H9 (cell line): ENCODE data around the gene MST1R. TPM values are rescaled to one million over a fixed set of nuclear protein-coding genes. Genes with fewer than 3 reads are reported as not detected.

Experiments
- DNase-seq: peaks from one replicate; pipeline ENCODE4 v3.0.0-alpha.2; 2017
- H2AFZ ChIP-seq: one replicate; pipeline ENCODE4 v1.6.1; 2013; ENCODE audit warnings: mild to moderate bottlenecking, low read length, control low read depth, moderate library complexity
- H2AK5ac ChIP-seq: 2 replicates; pipeline ENCODE4 v1.6.1; 2013; ENCODE audit warnings: low read length, control low read depth, mixed read lengths; ENCODE audit not compliant: insufficient read length
- H2BK120ac ChIP-seq: one replicate; pipeline ENCODE4 v1.6.1; 2013; ENCODE audit warnings: low read depth, mild to moderate bottlenecking, low read length, control low read depth, inconsistent platforms; ENCODE audit not compliant: poor library complexity, severe bottlenecking
- H2BK12ac ChIP-seq: 2 replicates; pipeline ENCODE4 v1.6.1; 2013; ENCODE audit warnings: low read length, control low read depth, mixed read lengths, low read depth; ENCODE audit not compliant: insufficient read length
- H2BK15ac ChIP-seq: 2 replicates; pipeline ENCODE4 v1.6.1; 2013; ENCODE audit warnings: low read depth, low read length, control low read depth
- H2BK20ac ChIP-seq: one replicate; pipeline ENCODE4 v1.6.1; 2013; ENCODE audit warnings: low read depth, mild to moderate bottlenecking, low read length, control low read depth, inconsistent platforms; ENCODE audit not compliant: poor library complexity, severe bottlenecking
- H2BK5ac ChIP-seq: 2 replicates; pipeline ENCODE4 v1.6.1; 2013; ENCODE audit warnings: low read length, control low read depth, mixed read lengths; ENCODE audit not compliant: insufficient read length
- H3K14ac ChIP-seq: 2 replicates; pipeline ENCODE4 v1.6.1; 2013; ENCODE audit warnings: low read length, control low read depth; ENCODE audit not compliant: insufficient read depth
- H3K18ac ChIP-seq: 2 replicates; pipeline ENCODE4 v1.6.1; 2013; ENCODE audit warnings: low read depth, mild to moderate bottlenecking, mixed read lengths, low read length, control low read depth; ENCODE audit not compliant: insufficient read length
- H3K23ac ChIP-seq: 2 replicates; pipeline ENCODE4 v1.6.1; 2013; ENCODE audit warnings: low read length, control low read depth, mixed read lengths, low read depth; ENCODE audit not compliant: insufficient read length
- H3K23me2 ChIP-seq: 2 replicates; pipeline ENCODE4 v1.6.1; 2013; ENCODE audit warnings: low read depth, mild to moderate bottlenecking, mixed read lengths, low read length, control low read depth; ENCODE audit not compliant: insufficient read length, poor library complexity, severe bottlenecking
- H3K27ac ChIP-seq: 2 replicates; pipeline ENCODE4 v1.5.1; 2013; ENCODE audit warnings: low read length, control low read depth, mixed read lengths, low read depth; ENCODE audit not compliant: insufficient read length
- H3K27me3 ChIP-seq: 2 replicates; pipeline ENCODE4 v1.6.1; 2013; ENCODE audit warnings: low read length, control low read depth, inconsistent platforms; ENCODE audit not compliant: insufficient read depth
- H3K4ac ChIP-seq: 2 replicates; pipeline ENCODE4 v1.6.1; 2013; ENCODE audit warnings: low read depth, mild to moderate bottlenecking, control low read depth, inconsistent platforms, low read length, moderate library complexity
- H3K4me1 ChIP-seq: 2 replicates; pipeline ENCODE4 v1.6.1; 2013; ENCODE audit warnings: low read length, control low read depth, inconsistent platforms; ENCODE audit not compliant: insufficient read depth
- H3K4me2 ChIP-seq: 2 replicates; pipeline ENCODE4 v1.6.1; 2013; ENCODE audit warnings: low read length, control low read depth, mixed read lengths; ENCODE audit not compliant: insufficient read length, insufficient read depth
- H3K56ac ChIP-seq: 2 replicates; pipeline ENCODE4 v1.6.1; 2013; ENCODE audit warnings: low read depth, mild to moderate bottlenecking, mixed read lengths, low read length, control low read depth; ENCODE audit not compliant: insufficient read length
- H3K79me1 ChIP-seq: 2 replicates; pipeline ENCODE4 v1.6.1; 2013; ENCODE audit warnings: low read depth, mild to moderate bottlenecking, moderate library complexity, low read length, control low read depth, inconsistent platforms; ENCODE audit not compliant: insufficient read depth, poor library complexity, severe bottlenecking
- H3K79me2 ChIP-seq: 2 replicates; pipeline ENCODE4 v1.6.1; 2013; ENCODE audit warnings: low read length, control low read depth, inconsistent platforms; ENCODE audit not compliant: insufficient read depth
- H3K9ac ChIP-seq: 2 replicates; pipeline ENCODE4 v1.6.1; 2013; ENCODE audit warnings: low read length, control low read depth, mixed read lengths; ENCODE audit not compliant: insufficient read length; ENCODE audit errors: extremely low read depth
- H3K9me3 ChIP-seq: one replicate; pipeline ENCODE4 v1.6.1; 2013; ENCODE audit warnings: low read depth, low read length, inconsistent platforms; ENCODE audit not compliant: control insufficient read depth
- H3T11ph ChIP-seq: one replicate; pipeline ENCODE4 v1.6.1; 2013; ENCODE audit warnings: mild to moderate bottlenecking, low read length, control low read depth, inconsistent platforms
- H4K20me1 ChIP-seq: one replicate; pipeline ENCODE4 v1.6.1; 2013; ENCODE audit not compliant: control insufficient read depth, insufficient read length, insufficient read depth
- H4K5ac ChIP-seq: 2 replicates; pipeline ENCODE4 v1.6.1; 2013; ENCODE audit warnings: low read depth, mild to moderate bottlenecking, mixed read lengths, low read length, control low read depth; ENCODE audit not compliant: insufficient read length
- H4K8ac ChIP-seq: replicated peaks from 2 replicates; pipeline ENCODE4 v1.6.1; 2013; ENCODE audit warnings: low read length, control low read depth, mixed read lengths, low read depth; ENCODE audit not compliant: insufficient read length
- H4K91ac ChIP-seq: 2 replicates; pipeline ENCODE4 v1.6.1; 2013; ENCODE audit warnings: low read depth, mild to moderate bottlenecking, moderate library complexity, mixed read lengths, low read length, control low read depth; ENCODE audit not compliant: insufficient read length
- H3K27ac Mint-ChIP-seq, 3 experiments: 2 replicates in 2 of 3; 3 replicates in 1 of 3; pipeline ENCODE4 v1.8.0; 2020 to 2021; ENCODE audit warnings: mixed read lengths in 3 of 3, mild to moderate bottlenecking in 1 of 3, moderate library complexity in 1 of 3
- H3K27me3 Mint-ChIP-seq: 2 replicates; pipeline ENCODE4 v1.8.0; 2021; ENCODE audit warnings: low read depth, mild to moderate bottlenecking, moderate library complexity, mixed read lengths
- H3K36me3 Mint-ChIP-seq, 3 experiments: 2 replicates in 2 of 3; 3 replicates in 1 of 3; pipeline ENCODE4 v1.8.0; 2020 to 2021; ENCODE audit warnings: low read depth in 3 of 3, mixed read lengths in 3 of 3; ENCODE audit not compliant: insufficient read depth in 1 of 3
- H3K4me1 Mint-ChIP-seq, 2 experiments: 2 replicates each; pipeline ENCODE4 v1.8.0; 2020; ENCODE audit warnings: mixed read lengths in 2 of 2
- H3K4me3 Mint-ChIP-seq, 2 experiments: 2 replicates in 1 of 2; 3 replicates in 1 of 2; pipeline ENCODE4 v1.8.0; 2020 to 2021; ENCODE audit warnings: mild to moderate bottlenecking in 2 of 2, mixed read lengths in 2 of 2, moderate library complexity in 1 of 2
- H3K9me3 Mint-ChIP-seq, 2 experiments: 2 replicates in 1 of 2; 3 replicates in 1 of 2; pipeline ENCODE4 v1.8.0; 2020; ENCODE audit warnings: mild to moderate bottlenecking in 2 of 2, mixed read lengths in 2 of 2, moderate library complexity in 1 of 2
- CTCF ChIP-seq: fragments of 200-600 bp; sonication (generic); conservative IDR thresholded peaks from 3 replicates; pipeline ENCODE4 v1.8.0; 2021; ENCODE audit warnings: antibody characterized with exemption, mild to moderate bottlenecking
- WGBS: extraction: QIAGEN DNeasy Blood & Tissue Kit; methylation state at CpG from one replicate; pipeline ENCODE4 v1.1.7; 2013; ENCODE audit warnings: missing lambda C conversion rate, low lambda C conversion rate, mixed read lengths; ENCODE audit not compliant: insufficient read length; ENCODE audit errors: extremely low coverage; 5-methylcytosine and 5-hydroxymethylcytosine counted together
- total RNA-seq: library from RNA; stranded (reverse); gene quantifications from 2 replicates; pipeline ENCODE4 v1.2.1, GENCODE V29; 2021

The MST1R gene
- total RNA-seq, 1 experiment from 2014 or later, result 4.9 TPM

- no peak for DNase-seq
- H3K79me2 ChIP-seq, result no peaks in the 10 kb centered on the region
- no peaks in the 10 kb centered on the region for H3K4me1 ChIP-seq
- H4K8ac ChIP-seq, result no peak overlapping the region
- no peak overlapping the region for H2BK20ac ChIP-seq
- H3K23ac ChIP-seq, result no peak overlapping the region
- no peaks in the 10 kb centered on the region for H4K20me1 ChIP-seq
- H3K27me3 ChIP-seq, result no peaks in the 10 kb centered on the region; the same call in 1 of the 2 replicates
- H3K9ac ChIP-seq, result no peak overlapping the region
- no peak overlapping the region for H2AFZ ChIP-seq
- Mint-ChIP-seq H3K4me1 (peaks cover 25 to 40% of the 10 kb centered on the region in 2 experiments), H3K27me3 (no peaks in the 10 kb centered on the region; the same call in 1 of the 2 replicates), H3K36me3 (peaks cover 0 to 11% (median 4%) of the 10 kb centered on the region in 3 experiments; a peak in 4 of 7 replicates), H3K9me3 (no peaks in the 10 kb centered on the region), H3K4me3 (no peak overlapping the region), H3K27ac (peak overlapping the region in 1 of 3 experiments; percentile 23; a peak in 1 of 7 replicates)
- no peak overlapping the region for H3K56ac ChIP-seq
- H4K91ac ChIP-seq, result no peak overlapping the region
- H2BK5ac ChIP-seq, result no peak overlapping the region
- H2AK5ac ChIP-seq, result no peak overlapping the region
- H3K9me3 ChIP-seq, result no peaks in the 10 kb centered on the region
- H3K4ac ChIP-seq, result no peak overlapping the region
- H3K18ac ChIP-seq, result no peak overlapping the region
- H3K4me2 ChIP-seq, result no peak overlapping the region
- H3K23me2 ChIP-seq, result no peaks in the 10 kb centered on the region
- H3K14ac ChIP-seq, result no peak overlapping the region
- H2BK12ac ChIP-seq, result no peak overlapping the region
- H3K27ac ChIP-seq, result no peak overlapping the region
- H4K5ac ChIP-seq, result no peak overlapping the region
- no peak overlapping the region for H2BK15ac ChIP-seq
- H3K79me1 ChIP-seq, result no peaks in the 10 kb centered on the region
- WGBS, result no CpG with 5 or more reads among the region's 4 CpGs
- no peak overlapping the region for H2BK120ac ChIP-seq
- no peak overlapping the region for H3T11ph ChIP-seq
- TF ChIP-seq CTCF, result no peak
These were observed 9.2 kb upstream of the MST1R start for GRCh38 chr3:49912881-49913281.
